ENCODE measurements around the gene GNAI3. TPM values are rescaled to one million over a fixed set of nuclear protein-coding genes. Genes with fewer than 3 reads are reported as not detected.

GNAI3 gene
- total and polyA plus RNA-seq, 4 donors = 2.7 to 10.4 (median 6.5) TPM

DNA sequence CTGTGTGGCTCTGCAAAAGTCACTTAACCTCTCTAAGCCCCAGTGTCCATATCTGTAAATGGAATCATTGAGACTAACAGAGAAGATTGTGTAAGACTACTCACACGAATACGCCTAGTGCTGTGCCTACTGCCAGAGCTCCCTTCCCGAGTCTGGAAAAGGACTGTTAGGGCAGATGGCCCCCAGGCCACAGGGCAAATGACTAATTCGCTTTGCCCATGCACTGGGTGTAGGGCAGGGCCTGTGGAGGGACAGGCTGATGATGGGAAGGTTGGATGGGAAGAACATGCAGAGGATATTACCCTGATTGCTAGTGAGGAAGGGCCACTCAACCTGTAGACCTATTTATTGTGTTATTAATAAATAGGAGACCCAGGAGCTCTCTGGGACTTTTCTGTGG lies 12.9 kb upstream of the GNAI3 start:
- no peak for DNase-seq
- ATAC-seq (ENCODE audit: insufficient read depth, low FRiP score) = no peak
- H3K4me1 ChIP-seq (ENCODE audit: control insufficient read depth in 5 of 5, insufficient read depth in 5 of 5, low read length in 5 of 5) = peaks cover 0 to 13% (median 1%) of the 10 kb centered on the region in 5 donors
- no peak overlapping the region for H3K4me3 ChIP-seq
- H3K9me3 ChIP-seq (ENCODE audit: control insufficient read depth in 4 of 4, insufficient read depth in 3 of 4, low read length in 3 of 4) = no peaks in the 10 kb centered on the region
- H3K27ac ChIP-seq (ENCODE audit: low read depth in 1 of 2, low read length in 1 of 2) = no peak overlapping the region
- TF ChIP-seq, protein P1, sequence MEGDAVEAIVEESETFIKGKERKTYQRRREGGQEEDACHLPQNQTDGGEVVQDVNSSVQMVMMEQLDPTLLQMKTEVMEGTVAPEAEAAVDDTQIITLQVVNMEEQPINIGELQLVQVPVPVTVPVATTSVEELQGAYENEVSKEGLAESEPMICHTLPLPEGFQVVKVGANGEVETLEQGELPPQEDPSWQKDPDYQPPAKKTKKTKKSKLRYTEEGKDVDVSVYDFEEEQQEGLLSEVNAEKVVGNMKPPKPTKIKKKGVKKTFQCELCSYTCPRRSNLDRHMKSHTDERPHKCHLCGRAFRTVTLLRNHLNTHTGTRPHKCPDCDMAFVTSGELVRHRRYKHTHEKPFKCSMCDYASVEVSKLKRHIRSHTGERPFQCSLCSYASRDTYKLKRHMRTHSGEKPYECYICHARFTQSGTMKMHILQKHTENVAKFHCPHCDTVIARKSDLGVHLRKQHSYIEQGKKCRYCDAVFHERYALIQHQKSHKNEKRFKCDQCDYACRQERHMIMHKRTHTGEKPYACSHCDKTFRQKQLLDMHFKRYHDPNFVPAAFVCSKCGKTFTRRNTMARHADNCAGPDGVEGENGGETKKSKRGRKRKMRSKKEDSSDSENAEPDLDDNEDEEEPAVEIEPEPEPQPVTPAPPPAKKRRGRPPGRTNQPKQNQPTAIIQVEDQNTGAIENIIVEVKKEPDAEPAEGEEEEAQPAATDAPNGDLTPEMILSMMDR (IDR thresholded peaks at IDR 0.05; ENCODE audit: control extremely low read depth, extremely low read depth) = no peak
- no peaks in the 10 kb centered on the region for H3K36me3 ChIP-seq (ENCODE audit: control insufficient read depth in 4 of 4, insufficient read depth in 4 of 4, low read length in 4 of 4)
- no peaks in the 10 kb centered on the region for H3K27me3 ChIP-seq (ENCODE audit: control insufficient read depth in 3 of 3, insufficient read depth in 3 of 3, low read length in 2 of 3)
- no peak overlapping the region for H3K9ac ChIP-seq (ENCODE audit: insufficient read depth in 1 of 2, low read length in 2 of 2)
- WGBS, 2 donors = 78 to 82% methylated on average over 4 of the region's 4 CpGs

DNA sequence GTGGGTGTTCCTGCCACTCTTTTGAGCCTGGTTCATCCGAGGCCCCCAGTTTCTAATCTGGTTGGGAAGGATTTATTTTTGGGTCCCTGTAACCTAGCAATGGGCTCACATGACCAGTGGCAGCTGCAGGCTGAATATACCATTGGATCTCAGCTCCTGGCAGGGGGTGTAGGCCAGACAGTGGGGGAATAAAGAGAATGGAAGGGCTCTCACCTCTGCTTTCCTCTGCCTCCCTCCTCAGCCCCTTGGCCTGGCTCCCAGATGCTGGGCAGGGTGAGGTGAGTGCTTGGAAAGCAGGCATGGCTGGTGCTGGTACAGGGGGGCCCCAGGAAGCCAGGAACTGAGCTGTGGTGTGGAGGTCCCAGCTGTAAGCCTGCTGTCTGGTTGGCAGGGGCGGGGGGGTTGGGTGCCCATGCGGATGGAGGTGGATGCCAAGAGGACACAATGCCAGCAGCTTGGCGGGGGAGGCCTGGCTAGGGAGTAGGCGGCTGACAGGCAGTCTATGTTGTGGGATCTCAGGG lies 12.4 kb upstream of the GNAI3 start:
- Histone ChIP-seq H3K27ac (ENCODE audit: low read depth in 1 of 2, low read length in 1 of 2) (no peak overlapping the region), H3K4me1 (ENCODE audit: control insufficient read depth in 5 of 5, insufficient read depth in 5 of 5, low read length in 5 of 5) (peaks cover 0 to 8% (median 0%) of the 10 kb centered on the region in 5 donors), H3K9me3 (ENCODE audit: control insufficient read depth in 4 of 4, insufficient read depth in 3 of 4, low read length in 3 of 4) (no peaks in the 10 kb centered on the region), H3K36me3 (ENCODE audit: control insufficient read depth in 4 of 4, insufficient read depth in 4 of 4, low read length in 4 of 4) (no peaks in the 10 kb centered on the region), H3K9ac (ENCODE audit: insufficient read depth in 1 of 2, low read length in 2 of 2) (no peak overlapping the region), H3K4me3 (no peak overlapping the region), H3K27me3 (ENCODE audit: control insufficient read depth in 3 of 3, insufficient read depth in 3 of 3, low read length in 2 of 3) (peaks cover 0 to 3% (median 0%) of the 10 kb centered on the region in 3 donors)
- TF ChIP-seq, protein P1 (IDR thresholded peaks at IDR 0.05; ENCODE audit: control extremely low read depth, extremely low read depth) = no peak
- WGBS, 2 donors = 73 to 84% methylated on average over 5 of the region's 5 CpGs
- no peak for ATAC-seq (ENCODE audit: insufficient read depth, low FRiP score)
- no peak for DNase-seq

DNA sequence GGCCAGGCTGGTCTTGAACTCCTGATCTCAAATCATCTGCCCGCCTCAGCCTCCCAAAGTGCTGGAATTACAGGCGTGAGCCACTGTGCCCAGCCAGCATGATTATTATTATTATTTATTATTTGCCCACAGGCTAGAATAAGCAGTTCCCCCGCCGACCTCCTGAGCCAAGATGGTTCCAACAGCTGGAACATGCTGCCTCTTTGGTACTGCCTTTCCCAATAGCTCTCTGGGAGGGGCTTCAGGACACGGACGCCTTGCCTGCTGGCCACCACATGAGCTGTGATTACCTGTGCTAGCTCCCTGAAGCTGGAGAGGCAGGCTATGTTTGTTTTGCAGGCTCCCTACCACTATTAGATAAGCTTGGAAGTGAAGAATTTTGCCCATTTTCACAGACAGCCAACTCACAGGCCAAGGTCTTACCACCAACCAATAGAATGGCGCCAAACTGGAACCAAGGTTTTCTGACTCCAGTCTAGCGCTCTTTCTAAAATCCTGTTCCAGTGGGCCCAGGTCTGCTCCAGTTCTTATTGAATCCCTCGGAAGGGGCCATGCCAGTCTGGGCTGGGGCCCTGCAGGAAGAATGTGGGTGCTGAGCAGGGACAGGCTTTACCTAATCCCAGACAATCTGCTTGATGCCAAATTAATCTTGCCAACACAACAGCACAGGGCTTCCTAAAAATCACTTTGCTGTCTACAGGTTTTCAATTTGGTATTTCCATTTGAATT lies 10.8 kb upstream of the GNAI3 start:
- Histone ChIP-seq H3K36me3 (ENCODE audit: control insufficient read depth in 4 of 4, insufficient read depth in 4 of 4, low read length in 4 of 4) (no peaks in the 10 kb centered on the region), H3K9me3 (ENCODE audit: control insufficient read depth in 4 of 4, insufficient read depth in 3 of 4, low read length in 3 of 4) (no peaks in the 10 kb centered on the region), H3K27ac (ENCODE audit: low read depth in 1 of 2, low read length in 1 of 2) (no peak overlapping the region), H3K4me3 (no peak overlapping the region), H3K9ac (ENCODE audit: insufficient read depth in 1 of 2, low read length in 2 of 2) (no peak overlapping the region), H3K27me3 (ENCODE audit: control insufficient read depth in 3 of 3, insufficient read depth in 3 of 3, low read length in 2 of 3) (peaks cover 0 to 3% (median 0%) of the 10 kb centered on the region in 3 donors), H3K4me1 (ENCODE audit: control insufficient read depth in 5 of 5, insufficient read depth in 5 of 5, low read length in 5 of 5) (peaks cover 0 to 2% (median 0%) of the 10 kb centered on the region in 5 donors)
- TF ChIP-seq, protein P1 (IDR thresholded peaks at IDR 0.05; ENCODE audit: control extremely low read depth, extremely low read depth) = no peak
- WGBS, 2 donors = 83 to 93% methylated on average over 9 of the region's 9 CpGs
- DNase-seq = no peak
- no peak for ATAC-seq (ENCODE audit: insufficient read depth, low FRiP score)

All from lung (tissue), 12 donors.